ENCODE measurements around the gene CCNL1. TPM values are rescaled to one million over a fixed set of nuclear protein-coding genes. Genes with fewer than 3 reads are reported as not detected.
"Not testable (repeated sequence)": the region's sequence is repeated elsewhere in the genome, so short reads cannot be mapped to it uniquely, and the experiment has no call there.

CCNL1 gene
- total RNA-seq, 4 donors from 2014 or later = 309 to 477 (median 414) TPM

- Histone ChIP-seq H3K36me3 (no peaks in the 10 kb centered on the region), H3K9me3 (no peaks in the 10 kb centered on the region), H3K27me3 (no peaks in the 10 kb centered on the region), H3K4me3 (no peak overlapping the region), H3K4me1 (peaks cover 0 to 30% (median 0%) of the 10 kb centered on the region in 4 donors), H3K27ac (peak overlapping the region in 3 of 4 donors; percentile 18 to 78 (median 68))
- no peak for DNase-seq
- TF ChIP-seq CTCF (IDR thresholded peaks at IDR 0.05) = no peak
- TF ChIP-seq POLR2A (IDR thresholded peaks at IDR 0.05) = no peak
Observed at GRCh38 chr3:157166115-157166514, 6.2 kb upstream of the CCNL1 start.

- no peak overlapping the region for H3K27ac ChIP-seq
- no peak overlapping the region for H3K4me3 ChIP-seq
- H3K36me3 ChIP-seq = peaks cover 0 to 5% (median 0%) of the 10 kb centered on the region in 3 donors
- H3K27me3 ChIP-seq = no peaks in the 10 kb centered on the region
- H3K9me3 ChIP-seq = no peaks in the 10 kb centered on the region
- TF ChIP-seq CTCF (IDR thresholded peaks at IDR 0.05) (no peak), POLR2A (IDR thresholded peaks at IDR 0.05) (no peak)
- no peak for DNase-seq
- peaks cover 0 to 33% (median 2%) of the 10 kb centered on the region in 4 donors for H3K4me1 ChIP-seq
Observed at GRCh38 chr3:157163217-157163953, 3.4 kb upstream of the CCNL1 start.

- not testable (repeated sequence) for H3K27ac ChIP-seq, H3K27me3 ChIP-seq, H3K4me3 ChIP-seq, H3K9me3 ChIP-seq
- Histone ChIP-seq H3K36me3 (peaks cover 0 to 12% (median 0%) of the 10 kb centered on the region in 3 donors), H3K4me1 (peaks cover 0 to 33% (median 5%) of the 10 kb centered on the region in 4 donors)
- peak in 1 of 3 donors; percentile 70 for DNase-seq
- TF ChIP-seq CTCF (IDR thresholded peaks at IDR 0.05) = peak in 4 of 6 experiments; percentile 8 to 41 (median 22)
Observed at GRCh38 chr3:157162620-157163019, 2.7 kb upstream of the CCNL1 start.

GRCh38 chr3:157160658-157161424 is 894 bp upstream of the CCNL1 start:
- peaks cover 0 to 30% (median 0%) of the 10 kb centered on the region in 3 donors for H3K36me3 ChIP-seq
- peak; percentile 62 to 92 (median 86) for DNase-seq
- no peaks in the 10 kb centered on the region for H3K27me3 ChIP-seq
- H3K4me3 ChIP-seq = peak overlapping the region; percentile 84 to 96 (median 92)
- H3K4me1 ChIP-seq = peaks cover 0 to 45% (median 12%) of the 10 kb centered on the region in 4 donors
- no peaks in the 10 kb centered on the region for H3K9me3 ChIP-seq
- peak overlapping the region; percentile 97 to 100 (median 99) for H3K27ac ChIP-seq
- TF ChIP-seq CTCF (IDR thresholded peaks at IDR 0.05) (no peak), POLR2A (IDR thresholded peaks at IDR 0.05) (no peak)

- Histone ChIP-seq H3K27ac (peak overlapping the region; percentile 97 to 100 (median 99)), H3K9me3 (no peaks in the 10 kb centered on the region), H3K4me1 (peaks cover 0 to 61% (median 18%) of the 10 kb centered on the region in 4 donors), H3K36me3 (peaks cover 0 to 47% (median 0%) of the 10 kb centered on the region in 3 donors), H3K4me3 (peak overlapping the region; percentile 84 to 96 (median 92)), H3K27me3 (no peaks in the 10 kb centered on the region)
- DNase-seq = peak; percentile 70 to 85 (median 84)
- TF ChIP-seq CTCF (IDR thresholded peaks at IDR 0.05) = peak in 3 of 6 experiments; percentile 1 to 20 (median 5)
- TF ChIP-seq POLR2A (IDR thresholded peaks at IDR 0.05) = peak; percentile 32 to 56
Observed at GRCh38 chr3:157159037-157159761, 748 bp downstream of the CCNL1 start.

All from Peyer's patch (tissue), 4 donors.